ENCODE data around the gene GCNT1.
"Not testable (repeated sequence)": the region's sequence is repeated elsewhere in the genome, so short reads cannot be mapped to it uniquely, and the experiment has no call there.

GCNT1 gene

GRCh38 chr9:76528642-76529190 lies 69.7 kb downstream of the GCNT1 start:
- H3K4me3 ChIP-seq (ENCODE audit: low read length), result no peak overlapping the region
- no peak for DNase-seq (ENCODE audit: low read depth)
- TF ChIP-seq CTCF (conservative IDR thresholded peaks at IDR 0.05; ENCODE audit: low read depth, low read length), result no peak

GRCh38 chr9:76529653-76530052 lies 70.7 kb downstream of the GCNT1 start:
- no peak for DNase-seq (ENCODE audit: low read depth)
- H3K4me3 ChIP-seq (ENCODE audit: low read length), result no peak overlapping the region
- TF ChIP-seq CTCF (conservative IDR thresholded peaks at IDR 0.05; ENCODE audit: low read depth, low read length), result no peak

GRCh38 chr9:76530458-76531110 lies 71.6 kb downstream of the GCNT1 start:
- no peak for DNase-seq (ENCODE audit: low read depth)
- TF ChIP-seq CTCF (conservative IDR thresholded peaks at IDR 0.05; ENCODE audit: low read depth, low read length), result no peak
- H3K4me3 ChIP-seq (ENCODE audit: low read length), result no peak overlapping the region

- TF ChIP-seq CTCF (conservative IDR thresholded peaks at IDR 0.05; ENCODE audit: low read depth, low read length), result no peak
- DNase-seq (ENCODE audit: low read depth), result no peak
- H3K4me3 ChIP-seq (ENCODE audit: low read length), result no peak overlapping the region
These were observed 72.3 kb downstream of the GCNT1 start for GRCh38 chr9:76531231-76531780.

GRCh38 chr9:76532877-76533276 lies 73.9 kb downstream of the GCNT1 start:
- H3K4me3 ChIP-seq (ENCODE audit: low read length); DNase-seq (ENCODE audit: low read depth): not testable (repeated sequence)

GRCh38 chr9:76534026-76534425 lies 75.0 kb downstream of the GCNT1 start:
- no peak for DNase-seq (ENCODE audit: low read depth)
- TF ChIP-seq CTCF (conservative IDR thresholded peaks at IDR 0.05; ENCODE audit: low read depth, low read length), result no peak
- no peak overlapping the region for H3K4me3 ChIP-seq (ENCODE audit: low read length)

- no peak for DNase-seq (ENCODE audit: low read depth)
- TF ChIP-seq CTCF (conservative IDR thresholded peaks at IDR 0.05; ENCODE audit: low read depth, low read length), result no peak
- H3K4me3 ChIP-seq (ENCODE audit: low read length), result no peak overlapping the region
These were observed 78.2 kb downstream of the GCNT1 start for GRCh38 chr9:76537150-76537646.

Data from retinal pigment epithelial cell (primary cell).